K562 (cell line): ENCODE results near the gene ZFP42. TPM values are rescaled to one million over a fixed set of nuclear protein-coding genes. Genes with fewer than 3 reads are reported as not detected.

Experiments
- ATAC-seq: fragments of 200-7000 bp; cut with Tn5 transposase; 3 replicates; pipeline ENCODE4 v1.9.1; 2020; ENCODE audit warnings: moderate library complexity
- BruUV-seq: library from RNA; stranded (reverse); fragments of 400-500 nt; replicated peaks from 2 replicates; lab custom pipeline; 2021; lab: Mats Ljungman, UMichigan
- CTCF ChIA-PET: fragments of 300-600 bp; formaldehyde crosslinking; extraction: SDS; loops from one replicate; lab custom pipeline; 2021; ENCODE audit warnings: low intra/inter-chr PET ratio; lab: Yijun Ruan, JAX
- POLR2A ChIA-PET: fragments of 300-600, 350-650 bp; sonication (Branson Sonifier 250); formaldehyde crosslinking; extraction: SDS; loops from one replicate; lab custom pipeline; 2021; ENCODE audit warnings: antibody characterized with exemption, inconsistent platforms; lab: Yijun Ruan, JAX
- DNase-seq, 4 experiments: peaks; one replicate each; pipeline versions ENCODE4 v3.0.0 to v3.0.0-alpha.2; 2011 to 2018; ENCODE audit warnings: low spot score in 3 of 4, mixed read lengths in 3 of 4; ENCODE audit errors: extremely low read depth in 1 of 4
- FAIRE-seq: peaks from 2 replicates; lab custom pipeline; 2011; peaks lifted over from hg19 to GRCh38; lab: Jason Lieb, UNC
- H2AFZ ChIP-seq: 2 replicates; pipeline ENCODE4 v1.6.0; 2011; ENCODE audit warnings: low read depth, low read length, control low read depth, inconsistent platforms
- H3K27ac ChIP-seq: fragments of 200-600 bp; 3 replicates; pipeline ENCODE4 v1.8.0; 2011; ENCODE audit warnings: low read depth, mild to moderate bottlenecking, control low read depth, inconsistent platforms, low read length, moderate library complexity, mixed read lengths; ENCODE audit errors: extremely low read depth
- H3K27me3 ChIP-seq, 2 experiments: fragments of 300-600 bp in 1 of 2; 2 replicates in 1 of 2; 3 replicates in 1 of 2; pipeline versions ENCODE4 v1.6.0 to v1.8.0; 2011; ENCODE audit warnings: inconsistent platforms in 2 of 2, low read length in 2 of 2, mild to moderate bottlenecking in 1 of 2, mixed read lengths in 1 of 2, moderate library complexity in 1 of 2; ENCODE audit not compliant: control insufficient read depth in 2 of 2, insufficient read depth in 2 of 2
- H3K36me3 ChIP-seq: fragments of 300-600 bp; 3 replicates; pipeline ENCODE4 v1.8.0; 2011; ENCODE audit warnings: mild to moderate bottlenecking, low read length, inconsistent platforms; ENCODE audit not compliant: control insufficient read depth, insufficient read depth
- H3K4me1 ChIP-seq, 2 experiments: fragments of 200-600 bp in 1 of 2; replicated peaks in 1 of 2; 2 replicates in 1 of 2; 3 replicates in 1 of 2; pipeline versions ENCODE4 v1.5.1 to v1.8.0; 2011; ENCODE audit warnings: inconsistent platforms in 2 of 2, low read length in 2 of 2, mild to moderate bottlenecking in 1 of 2, mixed read lengths in 1 of 2, moderate library complexity in 1 of 2; ENCODE audit not compliant: control insufficient read depth in 2 of 2, insufficient read depth in 2 of 2
- H3K4me2 ChIP-seq: 2 replicates; pipeline ENCODE4 v1.6.1; 2011; ENCODE audit warnings: low read length, control low read depth, inconsistent platforms, mixed read lengths; ENCODE audit not compliant: insufficient read depth
- H3K4me3 ChIP-seq: fragments of 200-600 bp; sonication (generic), shearing (Covaris generic); 2 replicates; pipeline ENCODE4 v1.5.1; 2016; ENCODE audit warnings: control low read depth, inconsistent platforms
- H3K79me2 ChIP-seq: fragments of 200-600 bp; 3 replicates; pipeline ENCODE4 v1.8.0; 2011; ENCODE audit warnings: low read length, inconsistent platforms; ENCODE audit not compliant: control insufficient read depth, insufficient read depth
- H3K9ac ChIP-seq, 2 experiments: 2 replicates each; pipeline versions ENCODE4 v1.6.0 to v1.6.1; 2011; ENCODE audit warnings: low read depth in 2 of 2, low read length in 2 of 2, control low read depth in 1 of 2, inconsistent platforms in 1 of 2, mild to moderate bottlenecking in 1 of 2, mixed read lengths in 1 of 2; ENCODE audit not compliant: insufficient read depth in 1 of 2
- H3K9me1 ChIP-seq: one replicate; pipeline ENCODE4 v1.6.0; 2011; ENCODE audit warnings: inconsistent platforms, mild to moderate bottlenecking, low read length, moderate library complexity; ENCODE audit not compliant: control insufficient read depth, insufficient read depth
- H3K9me3 ChIP-seq: replicated peaks from 2 replicates; pipeline ENCODE4 v1.5.1; 2011; ENCODE audit warnings: low read depth, low read length, inconsistent platforms; ENCODE audit not compliant: control insufficient read depth, insufficient read depth
- H4K20me1 ChIP-seq: replicated peaks from 2 replicates; pipeline ENCODE4 v1.6.1; 2011; ENCODE audit warnings: low read length, inconsistent platforms, mixed read lengths; ENCODE audit not compliant: control insufficient read depth, insufficient read depth
- CCAR2 ChIP-seq: fragments of 200-400 bp; formaldehyde crosslinking; IDR thresholded peaks from 2 replicates; pipeline ENCODE4 v1.6.1; 2017; ENCODE audit warnings: mild to moderate bottlenecking, low read depth, low read length
- DIDO1 ChIP-seq: fragments of 450-650 bp; IDR thresholded peaks from 2 replicates; pipeline ENCODE4 v1.6.1; 2016; ENCODE audit warnings: low read depth, missing biosample characterization, missing genetic modification characterization
- DPF2 ChIP-seq: fragments of 450-650 bp; IDR thresholded peaks from 2 replicates; pipeline ENCODE4 v1.6.1; 2016
- HDAC2 ChIP-seq: fragments of 450-650 bp; IDR thresholded peaks from 2 replicates; pipeline ENCODE4 v1.6.1; 2016; ENCODE audit warnings: mild to moderate bottlenecking
- RBM22 ChIP-seq: fragments of 200-400 bp; formaldehyde crosslinking; IDR thresholded peaks from 2 replicates; pipeline ENCODE4 v1.6.1; 2018; ENCODE audit warnings: low read length, low read depth; ENCODE audit not compliant: poor library complexity, severe bottlenecking
- SAFB ChIP-seq: fragments of 200-400 bp; formaldehyde crosslinking; IDR thresholded peaks from 2 replicates; pipeline ENCODE4 v1.6.1; 2017; ENCODE audit warnings: low read depth, low read length, borderline replicate concordance
- XRCC4 ChIP-seq: IDR thresholded peaks from one replicate; pipeline ENCODE4 v1.6.1; 2011; ENCODE audit not compliant: insufficient read depth, insufficient read length; ENCODE audit errors: extremely low read depth
- XRCC5 ChIP-seq: fragments of 200-400 bp; formaldehyde crosslinking; IDR thresholded peaks from 2 replicates; pipeline ENCODE4 v1.6.1; 2017; ENCODE audit warnings: low read depth, mild to moderate bottlenecking, low read length
- ZKSCAN1 ChIP-seq: fragments of 150-350 bp; IDR thresholded peaks from 2 replicates; pipeline ENCODE4 v1.6.1; 2016; ENCODE audit warnings: low read depth, low read length
- ZNF212 ChIP-seq: fragments of 450-650 bp; formaldehyde crosslinking; IDR thresholded peaks from 2 replicates; pipeline ENCODE4 v1.4.0; 2020; ENCODE audit warnings: mild to moderate bottlenecking
- ZNF354B ChIP-seq: fragments of 250-450 bp; sonication (Bioruptor Pico); IDR thresholded peaks from 2 replicates; pipeline ENCODE4 v1.4.0; 2020
- ZNF644 ChIP-seq: fragments of 200-800 bp; sonication (Bioruptor generic); IDR thresholded peaks from 2 replicates; pipeline ENCODE4 v1.6.1; 2016; ENCODE audit warnings: low read depth, missing genetic modification characterization, missing compliant biosample characterization
- WGBS: fragments of 100-300 bp; shearing (Covaris generic); methylation state at CpG from one replicate; pipeline ENCODE4 v1.1.6; 2016; ENCODE audit warnings: low coverage, mixed read lengths; ENCODE audit not compliant: insufficient coverage; ENCODE audit errors: missing lambda C conversion rate; 5-methylcytosine and 5-hydroxymethylcytosine counted together
- in situ Hi-C: fragments of 300-500 bp; cut with MboI; formaldehyde crosslinking; loops from 4 replicates; pipeline ENCODE4 v1.15.0; 2018; ENCODE audit warnings: inconsistent platforms, mixed read lengths
- intact Hi-C: fragments of 100-400 bp; cut with micrococcal nuclease; formaldehyde crosslinking; loops from 2 replicates; pipeline ENCODE4 v1.14.2; 2022
- polyA plus RNA-seq, 8 experiments: library from polyadenylated mRNA; depleted of rRNA in 4 of 8; stranded (reverse) in 5 of 8; unstranded in 3 of 8; fragments of >200 nt; fragmentation: Nextera tagmentation in 2 of 8; fragmentation: Illumina TruSeq in 1 of 8; extraction: Ambion mirVana in 2 of 8; extraction: Trizol in 1 of 8; gene quantifications; 2 replicates each; pipeline versions ENCODE4 v1.2.1 to v1.2.3, GENCODE V29; 2011 to 2014; ENCODE audit warnings: inconsistent platforms in 1 of 8, missing spikeins in 1 of 8
- total RNA-seq, 7 experiments: library from RNA; depleted of rRNA in 6 of 7; stranded (reverse); fragments of >200 nt in 6 of 7; fragmentation: Illumina TruSeq in 2 of 7; extraction: Trizol in 2 of 7; gene quantifications; 2 replicates each; pipeline versions ENCODE4 v1.2.1 to v1.2.3, GENCODE V29; 2011 to 2021; ENCODE audit warnings: low replicate concordance in 1 of 7
- TF ChIP-seq, protein P1 (sequence below), 2 experiments: fragments of 450-650 bp; IDR thresholded peaks; 2 replicates each; pipeline ENCODE4 v1.6.1; 2018; ENCODE audit warnings: mild to moderate bottlenecking in 2 of 2, low read depth in 1 of 2; ENCODE audit not compliant: partially characterized antibody in 2 of 2
- TF ChIP-seq, protein P2 (sequence below): fragments of 250-450 bp; sonication (Bioruptor Pico); IDR thresholded peaks from 2 replicates; pipeline ENCODE4 v1.8.0; 2022; ENCODE audit warnings: inconsistent platforms
- TF ChIP-seq, protein P3 (sequence below): fragments of 250-450 bp; sonication (Bioruptor Pico); IDR thresholded peaks from 2 replicates; pipeline ENCODE4 v1.5.0; 2021

The ZFP42 gene
- total and polyA plus RNA-seq, 9 of the 15 experiments (the other 6 are each of a cell fraction or from before 2014, with no cell fraction given) = 0.09 to 0.64 (median 0.20) TPM

DNA sequence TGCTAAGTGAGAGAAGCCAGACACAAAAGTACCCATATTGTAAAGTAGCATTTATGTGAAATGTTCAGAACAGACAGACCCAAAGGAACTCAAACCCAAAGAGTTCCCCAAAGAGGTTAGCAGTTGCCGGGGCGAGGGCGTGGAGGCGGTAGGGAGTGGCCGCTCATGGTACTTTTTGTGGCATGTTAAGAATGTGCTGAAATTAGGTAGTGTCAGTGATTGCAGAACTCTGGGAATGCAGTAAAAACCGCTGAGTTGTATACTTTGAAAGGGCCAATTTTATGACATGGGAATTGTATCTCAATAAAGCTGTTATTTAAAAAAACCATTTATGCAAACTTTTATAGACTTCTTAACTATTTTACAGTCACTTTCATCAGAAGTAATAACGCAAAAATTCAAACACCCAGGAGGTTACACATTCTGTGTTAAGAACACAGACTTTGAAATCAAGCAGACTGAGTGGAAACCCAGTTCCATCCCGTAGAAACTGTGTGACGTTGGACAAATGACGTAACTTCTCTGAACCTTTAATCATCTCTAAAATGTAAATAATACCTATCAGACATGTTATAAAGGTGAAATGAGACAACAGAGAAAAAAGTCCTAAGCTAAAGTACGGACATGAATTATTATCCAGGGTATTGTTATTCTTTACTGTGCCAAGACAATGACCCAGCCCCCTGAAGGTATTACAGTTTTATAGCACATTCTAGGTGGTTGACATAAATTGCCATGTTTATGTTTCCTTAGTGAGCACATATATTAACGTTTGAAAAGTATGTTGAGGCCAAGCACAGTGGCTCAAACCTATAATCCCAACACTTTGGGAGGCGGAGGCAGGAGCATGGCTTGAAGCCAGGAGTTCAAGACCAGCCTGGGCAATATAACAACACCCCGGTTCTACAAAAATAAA is 19.7 kb downstream of the ZFP42 start:
- Histone ChIP-seq H3K4me1 (no peaks in the 10 kb centered on the region), H3K36me3 (no peaks in the 10 kb centered on the region), H3K9me3 (no peaks in the 10 kb centered on the region), H2AFZ (no peak overlapping the region), H3K27me3 (no peaks in the 10 kb centered on the region), H3K79me2 (no peaks in the 10 kb centered on the region), H4K20me1 (no peaks in the 10 kb centered on the region), H3K4me2 (no peak overlapping the region), H3K4me3 (no peak overlapping the region), H3K27ac (no peak overlapping the region), H3K9me1 (no peaks in the 10 kb centered on the region), H3K9ac (no peak overlapping the region)
- DNase-seq (no peak), FAIRE-seq (no peak), ATAC-seq (no peak)
- POLR2A ChIA-PET = no interaction called here
- BruUV-seq = no TSS peak
- in situ Hi-C loops (no loop called here), intact Hi-C loops (no loop called here)
- CTCF ChIA-PET = no interaction called here
- TF ChIP-seq CCAR2 (no peak), RBM22 (no peak), ZNF212 (no peak), ZKSCAN1 (no peak), DIDO1 (tag) (no peak), ZNF354B (CRISPR knock-in tag) (no peak), XRCC5 (no peak), XRCC4 (no peak), DPF2 (no peak), HDAC2 (no peak), SAFB (no peak), ZNF644 (tag) (no peak)
- TF ChIP-seq, protein P1, sequence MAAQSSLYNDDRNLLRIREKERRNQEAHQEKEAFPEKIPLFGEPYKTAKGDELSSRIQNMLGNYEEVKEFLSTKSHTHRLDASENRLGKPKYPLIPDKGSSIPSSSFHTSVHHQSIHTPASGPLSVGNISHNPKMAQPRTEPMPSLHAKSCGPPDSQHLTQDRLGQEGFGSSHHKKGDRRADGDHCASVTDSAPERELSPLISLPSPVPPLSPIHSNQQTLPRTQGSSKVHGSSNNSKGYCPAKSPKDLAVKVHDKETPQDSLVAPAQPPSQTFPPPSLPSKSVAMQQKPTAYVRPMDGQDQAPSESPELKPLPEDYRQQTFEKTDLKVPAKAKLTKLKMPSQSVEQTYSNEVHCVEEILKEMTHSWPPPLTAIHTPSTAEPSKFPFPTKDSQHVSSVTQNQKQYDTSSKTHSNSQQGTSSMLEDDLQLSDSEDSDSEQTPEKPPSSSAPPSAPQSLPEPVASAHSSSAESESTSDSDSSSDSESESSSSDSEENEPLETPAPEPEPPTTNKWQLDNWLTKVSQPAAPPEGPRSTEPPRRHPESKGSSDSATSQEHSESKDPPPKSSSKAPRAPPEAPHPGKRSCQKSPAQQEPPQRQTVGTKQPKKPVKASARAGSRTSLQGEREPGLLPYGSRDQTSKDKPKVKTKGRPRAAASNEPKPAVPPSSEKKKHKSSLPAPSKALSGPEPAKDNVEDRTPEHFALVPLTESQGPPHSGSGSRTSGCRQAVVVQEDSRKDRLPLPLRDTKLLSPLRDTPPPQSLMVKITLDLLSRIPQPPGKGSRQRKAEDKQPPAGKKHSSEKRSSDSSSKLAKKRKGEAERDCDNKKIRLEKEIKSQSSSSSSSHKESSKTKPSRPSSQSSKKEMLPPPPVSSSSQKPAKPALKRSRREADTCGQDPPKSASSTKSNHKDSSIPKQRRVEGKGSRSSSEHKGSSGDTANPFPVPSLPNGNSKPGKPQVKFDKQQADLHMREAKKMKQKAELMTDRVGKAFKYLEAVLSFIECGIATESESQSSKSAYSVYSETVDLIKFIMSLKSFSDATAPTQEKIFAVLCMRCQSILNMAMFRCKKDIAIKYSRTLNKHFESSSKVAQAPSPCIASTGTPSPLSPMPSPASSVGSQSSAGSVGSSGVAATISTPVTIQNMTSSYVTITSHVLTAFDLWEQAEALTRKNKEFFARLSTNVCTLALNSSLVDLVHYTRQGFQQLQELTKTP (IDR thresholded peaks at IDR 0.05; ENCODE audit: low read depth in 1 of 2, partially characterized antibody in 2 of 2) = no peak
- TF ChIP-seq, protein P2, sequence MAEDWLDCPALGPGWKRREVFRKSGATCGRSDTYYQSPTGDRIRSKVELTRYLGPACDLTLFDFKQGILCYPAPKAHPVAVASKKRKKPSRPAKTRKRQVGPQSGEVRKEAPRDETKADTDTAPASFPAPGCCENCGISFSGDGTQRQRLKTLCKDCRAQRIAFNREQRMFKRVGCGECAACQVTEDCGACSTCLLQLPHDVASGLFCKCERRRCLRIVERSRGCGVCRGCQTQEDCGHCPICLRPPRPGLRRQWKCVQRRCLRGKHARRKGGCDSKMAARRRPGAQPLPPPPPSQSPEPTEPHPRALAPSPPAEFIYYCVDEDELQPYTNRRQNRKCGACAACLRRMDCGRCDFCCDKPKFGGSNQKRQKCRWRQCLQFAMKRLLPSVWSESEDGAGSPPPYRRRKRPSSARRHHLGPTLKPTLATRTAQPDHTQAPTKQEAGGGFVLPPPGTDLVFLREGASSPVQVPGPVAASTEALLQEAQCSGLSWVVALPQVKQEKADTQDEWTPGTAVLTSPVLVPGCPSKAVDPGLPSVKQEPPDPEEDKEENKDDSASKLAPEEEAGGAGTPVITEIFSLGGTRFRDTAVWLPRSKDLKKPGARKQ (CRISPR knock-in tag) = no peak
- TF ChIP-seq, protein P3, sequence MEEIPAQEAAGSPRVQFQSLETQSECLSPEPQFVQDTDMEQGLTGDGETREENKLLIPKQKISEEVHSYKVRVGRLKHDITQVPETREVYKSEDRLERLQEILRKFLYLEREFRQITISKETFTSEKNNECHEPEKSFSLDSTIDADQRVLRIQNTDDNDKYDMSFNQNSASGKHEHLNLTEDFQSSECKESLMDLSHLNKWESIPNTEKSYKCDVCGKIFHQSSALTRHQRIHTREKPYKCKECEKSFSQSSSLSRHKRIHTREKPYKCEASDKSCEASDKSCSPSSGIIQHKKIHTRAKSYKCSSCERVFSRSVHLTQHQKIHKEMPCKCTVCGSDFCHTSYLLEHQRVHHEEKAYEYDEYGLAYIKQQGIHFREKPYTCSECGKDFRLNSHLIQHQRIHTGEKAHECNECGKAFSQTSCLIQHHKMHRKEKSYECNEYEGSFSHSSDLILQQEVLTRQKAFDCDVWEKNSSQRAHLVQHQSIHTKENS (CRISPR knock-in tag) = no peak
- 1% methylated on average over 14 of the region's 14 CpGs for WGBS
